K562 (cell line): ENCODE results near the gene YARS1. TPM values are rescaled to one million over a fixed set of nuclear protein-coding genes. Genes with fewer than 3 reads are reported as not detected.
A peak's percentile ranks its signal among the peaks of the same experiment; 100 is the strongest.

Experiments used
- ATAC-seq: fragments of 200-7000 bp; cut with Tn5 transposase; 3 replicates; pipeline ENCODE4 v1.9.1; 2020; ENCODE audit warnings: moderate library complexity
- BruUV-seq: library from RNA; stranded (reverse); fragments of 400-500 nt; replicated peaks from 2 replicates; lab custom pipeline; 2021; lab: Mats Ljungman, UMichigan
- CTCF ChIA-PET: fragments of 300-600 bp; formaldehyde crosslinking; extraction: SDS; loops from one replicate; lab custom pipeline; 2021; ENCODE audit warnings: low intra/inter-chr PET ratio; lab: Yijun Ruan, JAX
- POLR2A ChIA-PET: fragments of 300-600, 350-650 bp; sonication (Branson Sonifier 250); formaldehyde crosslinking; extraction: SDS; loops from one replicate; lab custom pipeline; 2021; ENCODE audit warnings: antibody characterized with exemption, inconsistent platforms; lab: Yijun Ruan, JAX
- DNase-seq, 4 experiments: peaks; one replicate each; pipeline versions ENCODE4 v3.0.0 to v3.0.0-alpha.2; 2011 to 2018; ENCODE audit warnings: low spot score in 3 of 4, mixed read lengths in 3 of 4; ENCODE audit errors: extremely low read depth in 1 of 4
- FAIRE-seq: peaks from 2 replicates; lab custom pipeline; 2011; peaks lifted over from hg19 to GRCh38; lab: Jason Lieb, UNC
- H2AFZ ChIP-seq: 2 replicates; pipeline ENCODE4 v1.6.0; 2011; ENCODE audit warnings: low read depth, low read length, control low read depth, inconsistent platforms
- H3K27ac ChIP-seq: fragments of 200-600 bp; 3 replicates; pipeline ENCODE4 v1.8.0; 2011; ENCODE audit warnings: low read depth, mild to moderate bottlenecking, control low read depth, inconsistent platforms, low read length, moderate library complexity, mixed read lengths; ENCODE audit errors: extremely low read depth
- H3K27me3 ChIP-seq, 2 experiments: fragments of 300-600 bp in 1 of 2; 2 replicates in 1 of 2; 3 replicates in 1 of 2; pipeline versions ENCODE4 v1.6.0 to v1.8.0; 2011; ENCODE audit warnings: inconsistent platforms in 2 of 2, low read length in 2 of 2, mild to moderate bottlenecking in 1 of 2, mixed read lengths in 1 of 2, moderate library complexity in 1 of 2; ENCODE audit not compliant: control insufficient read depth in 2 of 2, insufficient read depth in 2 of 2
- H3K36me3 ChIP-seq: fragments of 300-600 bp; 3 replicates; pipeline ENCODE4 v1.8.0; 2011; ENCODE audit warnings: mild to moderate bottlenecking, low read length, inconsistent platforms; ENCODE audit not compliant: control insufficient read depth, insufficient read depth
- H3K4me1 ChIP-seq, 2 experiments: fragments of 200-600 bp in 1 of 2; replicated peaks in 1 of 2; 2 replicates in 1 of 2; 3 replicates in 1 of 2; pipeline versions ENCODE4 v1.5.1 to v1.8.0; 2011; ENCODE audit warnings: inconsistent platforms in 2 of 2, low read length in 2 of 2, mild to moderate bottlenecking in 1 of 2, mixed read lengths in 1 of 2, moderate library complexity in 1 of 2; ENCODE audit not compliant: control insufficient read depth in 2 of 2, insufficient read depth in 2 of 2
- H3K4me2 ChIP-seq: 2 replicates; pipeline ENCODE4 v1.6.1; 2011; ENCODE audit warnings: low read length, control low read depth, inconsistent platforms, mixed read lengths; ENCODE audit not compliant: insufficient read depth
- H3K4me3 ChIP-seq: fragments of 200-600 bp; sonication (generic), shearing (Covaris generic); 2 replicates; pipeline ENCODE4 v1.5.1; 2016; ENCODE audit warnings: control low read depth, inconsistent platforms
- H3K79me2 ChIP-seq: fragments of 200-600 bp; 3 replicates; pipeline ENCODE4 v1.8.0; 2011; ENCODE audit warnings: low read length, inconsistent platforms; ENCODE audit not compliant: control insufficient read depth, insufficient read depth
- H3K9ac ChIP-seq, 2 experiments: 2 replicates each; pipeline versions ENCODE4 v1.6.0 to v1.6.1; 2011; ENCODE audit warnings: low read depth in 2 of 2, low read length in 2 of 2, control low read depth in 1 of 2, inconsistent platforms in 1 of 2, mild to moderate bottlenecking in 1 of 2, mixed read lengths in 1 of 2; ENCODE audit not compliant: insufficient read depth in 1 of 2
- H3K9me1 ChIP-seq: one replicate; pipeline ENCODE4 v1.6.0; 2011; ENCODE audit warnings: inconsistent platforms, mild to moderate bottlenecking, low read length, moderate library complexity; ENCODE audit not compliant: control insufficient read depth, insufficient read depth
- H3K9me3 ChIP-seq: replicated peaks from 2 replicates; pipeline ENCODE4 v1.5.1; 2011; ENCODE audit warnings: low read depth, low read length, inconsistent platforms; ENCODE audit not compliant: control insufficient read depth, insufficient read depth
- H4K20me1 ChIP-seq: replicated peaks from 2 replicates; pipeline ENCODE4 v1.6.1; 2011; ENCODE audit warnings: low read length, inconsistent platforms, mixed read lengths; ENCODE audit not compliant: control insufficient read depth, insufficient read depth
- CGGBP1 ChIP-seq: fragments of 250-450 bp; sonication (Bioruptor Pico); IDR thresholded peaks from 2 replicates; pipeline ENCODE4 v1.9.0; 2021; ENCODE audit warnings: mild to moderate bottlenecking
- CTCF ChIP-seq, 3 experiments: IDR thresholded peaks in 2 of 3; conservative IDR thresholded peaks in 1 of 3; 2 replicates each; pipeline ENCODE4 v1.5.1; 2011 to 2012; ENCODE audit warnings: low read length in 3 of 3, mild to moderate bottlenecking in 3 of 3, control low read depth in 2 of 3, improper control_type of control experiment in 1 of 3, inconsistent platforms in 1 of 3, low read depth in 1 of 3, mixed read lengths in 1 of 3, moderate library complexity in 1 of 3; ENCODE audit not compliant: insufficient read depth in 2 of 3
- HDAC2 ChIP-seq: fragments of 450-650 bp; IDR thresholded peaks from 2 replicates; pipeline ENCODE4 v1.6.1; 2016; ENCODE audit warnings: mild to moderate bottlenecking
- MAX ChIP-seq: sonication (generic); formaldehyde crosslinking; IDR thresholded peaks from 2 replicates; pipeline ENCODE4 v1.9.0; 2022; ENCODE audit warnings: mild to moderate bottlenecking, missing genetic modification reagents
- SIX5 ChIP-seq, 2 experiments: IDR thresholded peaks; 2 replicates each; pipeline ENCODE4 v1.6.1; 2011; ENCODE audit warnings: low read length in 2 of 2, borderline replicate concordance in 1 of 2, low read depth in 1 of 2, mild to moderate bottlenecking in 1 of 2, moderate library complexity in 1 of 2; ENCODE audit not compliant: insufficient read depth in 1 of 2
- SMARCA5 ChIP-seq: fragments of 450-650 bp; IDR thresholded peaks from 2 replicates; pipeline ENCODE4 v1.6.1; 2016
- TEAD4 ChIP-seq, 2 experiments: sonication (generic) in 1 of 2; formaldehyde crosslinking in 1 of 2; IDR thresholded peaks; 2 replicates each; pipeline versions ENCODE4 v1.6.1 to v1.8.0; 2012 to 2022; ENCODE audit warnings: borderline replicate concordance in 1 of 2, inconsistent platforms in 1 of 2, low read length in 1 of 2, mild to moderate bottlenecking in 1 of 2, missing genetic modification reagents in 1 of 2
- USF1 ChIP-seq: sonication (generic); formaldehyde crosslinking; IDR thresholded peaks from 2 replicates; pipeline ENCODE4 v1.9.0; 2022; ENCODE audit warnings: mild to moderate bottlenecking, missing genetic modification reagents
- ZBTB11 ChIP-seq, 3 experiments: fragments of 200-800 bp in 1 of 3; fragments of 250-450 bp in 1 of 3; fragments of 450-650 bp in 1 of 3; sonication (Bioruptor Pico) in 1 of 3; sonication (Bioruptor generic) in 1 of 3; formaldehyde crosslinking in 1 of 3; IDR thresholded peaks; 2 replicates each; pipeline versions ENCODE4 v1.6.1 to v1.8.0; 2016 to 2022; ENCODE audit warnings: mild to moderate bottlenecking in 2 of 3, missing genetic modification characterization in 2 of 3, missing compliant biosample characterization in 1 of 3, moderate library complexity in 1 of 3
- WGBS: fragments of 100-300 bp; shearing (Covaris generic); methylation state at CpG from one replicate; pipeline ENCODE4 v1.1.6; 2016; ENCODE audit warnings: low coverage, mixed read lengths; ENCODE audit not compliant: insufficient coverage; ENCODE audit errors: missing lambda C conversion rate; 5-methylcytosine and 5-hydroxymethylcytosine counted together
- in situ Hi-C: fragments of 300-500 bp; cut with MboI; formaldehyde crosslinking; loops from 4 replicates; pipeline ENCODE4 v1.15.0; 2018; ENCODE audit warnings: inconsistent platforms, mixed read lengths
- intact Hi-C: fragments of 100-400 bp; cut with micrococcal nuclease; formaldehyde crosslinking; loops from 2 replicates; pipeline ENCODE4 v1.14.2; 2022
- polyA plus RNA-seq, 8 experiments: library from polyadenylated mRNA; depleted of rRNA in 4 of 8; stranded (reverse) in 5 of 8; unstranded in 3 of 8; fragments of >200 nt; fragmentation: Nextera tagmentation in 2 of 8; fragmentation: Illumina TruSeq in 1 of 8; extraction: Ambion mirVana in 2 of 8; extraction: Trizol in 1 of 8; gene quantifications; 2 replicates each; pipeline versions ENCODE4 v1.2.1 to v1.2.3, GENCODE V29; 2011 to 2014; ENCODE audit warnings: inconsistent platforms in 1 of 8, missing spikeins in 1 of 8
- total RNA-seq, 7 experiments: library from RNA; depleted of rRNA in 6 of 7; stranded (reverse); fragments of >200 nt in 6 of 7; fragmentation: Illumina TruSeq in 2 of 7; extraction: Trizol in 2 of 7; gene quantifications; 2 replicates each; pipeline versions ENCODE4 v1.2.1 to v1.2.3, GENCODE V29; 2011 to 2021; ENCODE audit warnings: low replicate concordance in 1 of 7
- TF ChIP-seq, protein P1 (sequence below): sonication (generic); formaldehyde crosslinking; IDR thresholded peaks from 2 replicates; pipeline ENCODE4 v1.8.1; 2023; ENCODE audit warnings: mild to moderate bottlenecking, missing genetic modification reagents, moderate library complexity

YARS1 gene
- total and polyA plus RNA-seq, 9 of the 15 experiments (the other 6 are each of a cell fraction or from before 2014, with no cell fraction given), result 66.2 to 336 (median 201) TPM

DNA sequence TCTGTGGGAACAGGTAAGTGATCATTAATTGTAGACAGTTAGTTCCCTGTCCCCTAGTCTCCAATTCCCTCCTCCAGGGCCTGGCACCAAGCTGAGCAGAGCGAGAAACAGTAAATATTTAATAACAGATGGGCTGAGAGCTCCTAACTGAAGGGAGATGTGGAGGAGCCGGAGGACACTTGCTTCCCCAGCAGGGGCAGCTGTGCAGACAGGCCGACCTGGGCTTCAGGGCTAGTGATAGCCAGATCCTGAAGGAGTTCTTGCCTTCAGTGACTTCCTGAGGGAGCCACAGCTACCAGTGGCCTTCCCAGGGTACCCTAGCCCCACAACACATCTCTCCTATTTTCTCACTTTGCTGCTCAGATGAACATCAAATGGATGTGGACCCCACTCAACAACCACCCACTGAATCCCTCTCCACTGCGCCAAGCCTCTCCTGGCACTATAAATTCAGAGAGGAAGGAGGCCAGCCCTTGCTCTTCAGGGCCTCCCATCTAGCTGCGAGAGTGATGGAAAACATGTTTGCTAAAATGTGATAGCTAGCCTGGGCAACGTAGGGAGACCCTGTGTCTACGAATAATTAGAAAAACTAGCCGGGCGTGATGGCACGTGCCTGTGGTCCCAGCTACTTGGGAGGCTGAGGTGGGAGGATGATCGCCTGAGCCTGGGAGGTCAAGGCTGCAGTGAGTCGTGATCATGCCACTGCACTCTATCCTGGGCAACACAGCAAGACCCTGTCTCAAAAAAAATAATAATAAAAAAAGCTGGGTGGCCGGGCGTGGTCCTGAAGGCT, 87.7 kb downstream of the YARS1 start:
- H3K9me3 ChIP-seq, result no peaks in the 10 kb centered on the region
- ChIA-PET CTCF (no interaction called here), POLR2A (interaction anchor here (0.5 to 3.3 kb wide), 17 partner anchors 9 to 765 kb away, joined by 3 to 33 read pairs (median 5); a partner anchor contains a TSS)
- 0 out of 2 replicates have a peak overlapping the region, but pooled peaks have one; percentile 11 for H2AFZ ChIP-seq
- no TSS peak for BruUV-seq
- no peaks in the 10 kb centered on the region for H4K20me1 ChIP-seq
- in situ Hi-C loops, result no loop called here
- no peak for FAIRE-seq
- H3K27ac ChIP-seq, result no peak overlapping the region
- WGBS, result 51% methylated on average over 14 of the region's 14 CpGs
- intact Hi-C loops, result no loop called here
- H3K27me3 ChIP-seq, result no peaks in the 10 kb centered on the region
- no peaks in the 10 kb centered on the region for H3K79me2 ChIP-seq
- peak; percentile 42 for ATAC-seq
- H3K4me3 ChIP-seq, result no peak overlapping the region
- peak in 2 of 4 experiments; percentile 33 to 56 for DNase-seq
- H3K9me1 ChIP-seq, result no peaks in the 10 kb centered on the region
- peak overlapping the region in 1 of 2 experiments; percentile 27; a peak in 1 of 4 replicates for H3K9ac ChIP-seq
- peaks cover 26 to 37% of the 10 kb centered on the region in 2 experiments for H3K4me1 ChIP-seq
- H3K4me2 ChIP-seq, result no peak overlapping the region
- H3K36me3 ChIP-seq, result no peaks in the 10 kb centered on the region
- TF ChIP-seq TEAD4 (IDR thresholded peaks at IDR 0.05; ENCODE audit: low read length) (no peak), TEAD4 (CRISPR knock-in tag; IDR thresholded peaks at IDR 0.05; ENCODE audit: borderline replicate concordance) (peak; percentile 84; the same call in 1 of the 2 replicates), USF1 (peak; percentile 39; the same call in 1 of the 2 replicates), HDAC2 (no peak), CTCF (IDR thresholded peaks at IDR 0.05 in 2 of 3, conservative IDR thresholded peaks at IDR 0.05 in 1 of 3; ENCODE audit: insufficient read depth in 2 of 3, low read depth in 1 of 3, low read length in 3 of 3) (peak; percentile 22 to 33 (median 32); a peak in 4 of 6 replicates), SIX5 (IDR thresholded peaks at IDR 0.05; ENCODE audit: borderline replicate concordance in 1 of 2, insufficient read depth in 1 of 2, low read depth in 1 of 2, low read length in 2 of 2) (no peak), SMARCA5 (peak; percentile 34; the same call in 1 of the 2 replicates), CGGBP1 (no peak), ZBTB11 (CRISPR knock-in tag; IDR thresholded peaks at IDR 0.05) (no peak), MAX (peak; percentile 34; the same call in 1 of the 2 replicates)
- TF ChIP-seq, protein P1, sequence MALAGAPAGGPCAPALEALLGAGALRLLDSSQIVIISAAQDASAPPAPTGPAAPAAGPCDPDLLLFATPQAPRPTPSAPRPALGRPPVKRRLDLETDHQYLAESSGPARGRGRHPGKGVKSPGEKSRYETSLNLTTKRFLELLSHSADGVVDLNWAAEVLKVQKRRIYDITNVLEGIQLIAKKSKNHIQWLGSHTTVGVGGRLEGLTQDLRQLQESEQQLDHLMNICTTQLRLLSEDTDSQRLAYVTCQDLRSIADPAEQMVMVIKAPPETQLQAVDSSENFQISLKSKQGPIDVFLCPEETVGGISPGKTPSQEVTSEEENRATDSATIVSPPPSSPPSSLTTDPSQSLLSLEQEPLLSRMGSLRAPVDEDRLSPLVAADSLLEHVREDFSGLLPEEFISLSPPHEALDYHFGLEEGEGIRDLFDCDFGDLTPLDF, result 0 out of 2 replicates have a peak, but pooled peaks have one; percentile 46
